ENCODE results near the gene IQCM. TPM values are rescaled to one million over a fixed set of nuclear protein-coding genes. Genes with fewer than 3 reads are reported as not detected.

The IQCM gene
- total and polyA plus RNA-seq, 9 donors = 0.08 TPM; not detected in 8

DNA sequence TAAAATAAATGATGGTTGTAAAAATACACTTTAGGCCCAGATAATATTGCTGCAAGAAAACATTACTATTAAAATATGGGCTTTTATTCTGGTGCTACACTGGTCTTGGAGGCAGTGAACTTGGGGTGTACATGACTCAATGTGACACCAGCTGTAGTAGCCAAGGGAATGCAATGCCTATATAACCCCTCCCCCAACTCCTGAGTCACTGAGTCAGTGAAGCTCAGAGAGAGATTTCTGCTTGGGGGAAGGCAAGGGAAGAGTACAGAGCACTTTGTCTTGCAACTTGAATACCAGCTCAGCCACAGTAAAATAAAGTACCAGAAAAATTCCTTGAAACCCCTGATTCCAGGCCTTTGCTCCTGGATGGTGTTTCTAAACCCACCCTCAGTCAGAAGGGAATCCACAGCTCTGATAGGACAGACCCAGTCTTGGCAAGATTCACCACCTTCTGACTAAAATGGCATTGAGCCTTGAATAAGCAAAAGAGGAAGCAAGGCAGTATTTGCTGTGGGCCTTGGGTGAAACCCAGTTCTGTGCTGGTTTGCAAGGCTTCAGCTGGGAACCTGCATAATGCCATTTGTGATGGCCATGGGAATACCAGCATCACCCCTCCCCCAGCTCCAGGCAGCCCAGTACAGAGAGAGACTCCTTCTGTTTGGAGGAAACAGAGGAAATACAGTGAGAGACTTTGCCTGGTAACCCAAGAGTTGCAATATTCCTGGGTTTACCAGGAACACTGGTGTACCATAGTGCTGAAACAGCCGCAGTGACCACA, 209.9 kb downstream of the IQCM start:
- H3K4me1 ChIP-seq (ENCODE audit: control insufficient read depth, insufficient read depth, low read length) = no peaks in the 10 kb centered on the region
- H3K27me3 ChIP-seq (ENCODE audit: control insufficient read depth, insufficient read depth, low read length) = no peaks in the 10 kb centered on the region
- H3K36me3 ChIP-seq (ENCODE audit: control insufficient read depth, insufficient read depth, low read length) = no peaks in the 10 kb centered on the region
- no peak overlapping the region for H3K27ac ChIP-seq (ENCODE audit: low read length)
- no peak overlapping the region for H3K4me3 ChIP-seq (ENCODE audit: low read length)
- H3K9me3 ChIP-seq (replicated peaks; ENCODE audit: control insufficient read depth, low read depth, low read length) = no peaks in the 10 kb centered on the region
- WGBS (ENCODE audit: insufficient coverage) = no CpG with 5 or more reads among the region's 1 CpG
- DNase-seq = no peak

DNA sequence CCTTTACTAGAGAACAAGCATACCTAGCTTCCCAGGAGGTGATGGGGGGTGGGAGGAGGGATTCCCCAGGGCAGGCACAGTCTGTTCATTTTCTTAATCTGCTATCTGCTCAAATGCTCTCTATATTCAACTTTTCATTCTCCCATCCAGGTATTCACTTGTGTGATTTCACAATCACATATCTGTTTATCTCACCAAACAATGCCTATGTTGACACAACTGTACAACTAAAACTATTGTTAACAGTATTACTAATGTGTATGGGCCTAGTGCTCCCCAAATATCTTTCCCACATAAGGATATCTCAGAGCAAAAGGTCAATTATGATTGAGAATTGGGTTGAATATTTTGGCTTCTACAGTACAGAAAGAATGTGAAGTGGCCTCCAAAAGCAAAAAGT, 210.8 kb downstream of the IQCM start:
- no peak overlapping the region for H3K27ac ChIP-seq (ENCODE audit: low read length)
- no peak overlapping the region for H3K4me3 ChIP-seq (ENCODE audit: low read length)
- no peaks in the 10 kb centered on the region for H3K36me3 ChIP-seq (ENCODE audit: control insufficient read depth, insufficient read depth, low read length)
- no peak for DNase-seq
- H3K4me1 ChIP-seq (ENCODE audit: control insufficient read depth, insufficient read depth, low read length) = no peaks in the 10 kb centered on the region
- H3K27me3 ChIP-seq (ENCODE audit: control insufficient read depth, insufficient read depth, low read length) = no peaks in the 10 kb centered on the region
- no peaks in the 10 kb centered on the region for H3K9me3 ChIP-seq (replicated peaks; ENCODE audit: control insufficient read depth, low read depth, low read length)

GRCh38 chr4:149595500-149595899, 220.1 kb downstream of the IQCM start:
- Histone ChIP-seq H3K9me3 (replicated peaks; ENCODE audit: control insufficient read depth, low read depth, low read length) (no peaks in the 10 kb centered on the region), H3K27me3 (ENCODE audit: control insufficient read depth, insufficient read depth, low read length) (no peaks in the 10 kb centered on the region), H3K4me1 (ENCODE audit: control insufficient read depth, insufficient read depth, low read length) (no peaks in the 10 kb centered on the region), H3K27ac (ENCODE audit: low read length) (no peak overlapping the region), H3K4me3 (ENCODE audit: low read length) (no peak overlapping the region), H3K36me3 (ENCODE audit: control insufficient read depth, insufficient read depth, low read length) (no peaks in the 10 kb centered on the region)
- WGBS (ENCODE audit: insufficient coverage) = 100% methylated on average over 1 of the region's 2 CpGs
- DNase-seq = no peak

GRCh38 chr4:149589826-149590225, 225.8 kb downstream of the IQCM start:
- no CpG with 5 or more reads among the region's 1 CpG for WGBS (ENCODE audit: insufficient coverage)
- H3K4me1 ChIP-seq (ENCODE audit: control insufficient read depth, insufficient read depth, low read length) = no peaks in the 10 kb centered on the region
- no peak overlapping the region for H3K4me3 ChIP-seq (ENCODE audit: low read length)
- no peaks in the 10 kb centered on the region for H3K9me3 ChIP-seq (replicated peaks; ENCODE audit: control insufficient read depth, low read depth, low read length)
- no peaks in the 10 kb centered on the region for H3K36me3 ChIP-seq (ENCODE audit: control insufficient read depth, insufficient read depth, low read length)
- H3K27me3 ChIP-seq (ENCODE audit: control insufficient read depth, insufficient read depth, low read length) = no peaks in the 10 kb centered on the region
- DNase-seq = peak; percentile 3
- no peak overlapping the region for H3K27ac ChIP-seq (ENCODE audit: low read length)

DNA sequence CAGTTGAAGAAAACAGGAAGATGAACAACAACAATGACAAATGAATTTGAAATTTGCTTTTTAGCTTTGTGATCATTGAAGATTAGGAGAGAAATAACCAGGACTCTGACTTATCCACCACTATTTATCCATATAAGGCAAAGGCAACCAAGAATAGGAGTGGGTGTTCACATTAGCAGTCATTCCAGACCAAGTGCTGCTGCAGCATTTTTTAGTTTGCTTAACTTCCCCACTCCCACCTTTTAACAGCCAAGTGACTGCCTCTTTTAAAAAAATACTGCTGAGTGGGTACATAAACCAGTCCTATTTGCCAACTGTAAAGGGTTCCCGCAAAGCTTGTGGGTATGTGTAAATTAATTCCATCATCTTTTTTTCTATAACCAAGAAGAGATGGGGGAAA, 230.9 kb downstream of the IQCM start:
- no CpG with 5 or more reads among the region's 1 CpG for WGBS (ENCODE audit: insufficient coverage)
- no peak for DNase-seq

GRCh38 chr4:149574971-149575370, 240.7 kb downstream of the IQCM start:
- H3K4me1 ChIP-seq (ENCODE audit: control insufficient read depth, insufficient read depth, low read length) = no peaks in the 10 kb centered on the region
- H3K36me3 ChIP-seq (ENCODE audit: control insufficient read depth, insufficient read depth, low read length) = no peaks in the 10 kb centered on the region
- H3K9me3 ChIP-seq (replicated peaks; ENCODE audit: control insufficient read depth, low read depth, low read length) = no peaks in the 10 kb centered on the region
- H3K27ac ChIP-seq (ENCODE audit: low read length) = no peak overlapping the region
- peak; percentile 3 for DNase-seq
- H3K4me3 ChIP-seq (ENCODE audit: low read length) = no peak overlapping the region
- H3K27me3 ChIP-seq (ENCODE audit: control insufficient read depth, insufficient read depth, low read length) = no peaks in the 10 kb centered on the region
- WGBS (ENCODE audit: insufficient coverage) = no CpG with 5 or more reads among the region's 4 CpGs

More for the DNA sequence above, 230.9 kb downstream of the IQCM start:
- no peaks in the 10 kb centered on the region for H3K36me3 ChIP-seq (ENCODE audit: control insufficient read depth, insufficient read depth, low read length)
- H3K27ac ChIP-seq (ENCODE audit: low read length) = no peak overlapping the region
- H3K4me1 ChIP-seq (ENCODE audit: control insufficient read depth, insufficient read depth, low read length) = no peaks in the 10 kb centered on the region
- H3K9me3 ChIP-seq (replicated peaks; ENCODE audit: control insufficient read depth, low read depth, low read length) = no peaks in the 10 kb centered on the region
- H3K4me3 ChIP-seq (ENCODE audit: low read length) = no peak overlapping the region
- no peaks in the 10 kb centered on the region for H3K27me3 ChIP-seq (ENCODE audit: control insufficient read depth, insufficient read depth, low read length)

DNA sequence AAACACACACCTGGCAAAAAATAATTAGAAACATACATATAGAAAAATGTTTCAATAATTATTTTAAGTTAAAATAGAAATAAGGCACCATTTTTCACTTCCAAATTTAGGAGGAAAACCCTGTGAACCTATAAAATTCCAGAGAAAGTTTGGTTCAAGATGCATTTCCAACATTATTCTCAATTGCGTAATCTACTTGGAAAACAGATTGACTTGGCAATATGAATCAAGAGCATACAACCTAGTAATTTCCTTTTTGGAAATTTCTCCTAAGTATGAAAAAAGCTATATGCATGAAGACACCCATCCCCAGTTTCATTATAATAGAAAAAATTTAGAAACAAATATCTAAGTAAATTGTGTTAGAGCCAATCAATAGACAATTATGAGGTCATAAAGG, 242.9 kb downstream of the IQCM start:
- DNase-seq = peak; percentile 71
- Histone ChIP-seq H3K27ac (ENCODE audit: low read length) (no peak overlapping the region), H3K9me3 (replicated peaks; ENCODE audit: control insufficient read depth, low read depth, low read length) (no peaks in the 10 kb centered on the region), H3K36me3 (ENCODE audit: control insufficient read depth, insufficient read depth, low read length) (no peaks in the 10 kb centered on the region), H3K27me3 (ENCODE audit: control insufficient read depth, insufficient read depth, low read length) (no peaks in the 10 kb centered on the region), H3K4me1 (ENCODE audit: control insufficient read depth, insufficient read depth, low read length) (no peaks in the 10 kb centered on the region), H3K4me3 (ENCODE audit: low read length) (no peak overlapping the region)
- WGBS (ENCODE audit: insufficient coverage) = no CpG with 5 or more reads among the region's 1 CpG

GRCh38 chr4:149555799-149556198, 259.8 kb downstream of the IQCM start:
- DNase-seq = peak; percentile 37
- WGBS (ENCODE audit: insufficient coverage) = no CpG with 5 or more reads among the region's 1 CpG
- Histone ChIP-seq H3K4me3 (ENCODE audit: low read length) (no peak overlapping the region), H3K27ac (ENCODE audit: low read length) (no peak overlapping the region), H3K36me3 (ENCODE audit: control insufficient read depth, insufficient read depth, low read length) (no peaks in the 10 kb centered on the region), H3K4me1 (ENCODE audit: control insufficient read depth, insufficient read depth, low read length) (no peaks in the 10 kb centered on the region), H3K9me3 (replicated peaks; ENCODE audit: control insufficient read depth, low read depth, low read length) (no peaks in the 10 kb centered on the region), H3K27me3 (ENCODE audit: control insufficient read depth, insufficient read depth, low read length) (no peaks in the 10 kb centered on the region)

- DNase-seq = no peak
- Histone ChIP-seq H3K9me3 (replicated peaks; ENCODE audit: control insufficient read depth, low read depth, low read length) (no peaks in the 10 kb centered on the region), H3K4me1 (ENCODE audit: control insufficient read depth, insufficient read depth, low read length) (no peaks in the 10 kb centered on the region), H3K36me3 (ENCODE audit: control insufficient read depth, insufficient read depth, low read length) (no peaks in the 10 kb centered on the region), H3K27me3 (ENCODE audit: control insufficient read depth, insufficient read depth, low read length) (no peaks in the 10 kb centered on the region), H3K4me3 (ENCODE audit: low read length) (no peak overlapping the region), H3K27ac (ENCODE audit: low read length) (no peak overlapping the region)
- no CpG with 5 or more reads among the region's 1 CpG for WGBS (ENCODE audit: insufficient coverage)
These were observed 260.5 kb downstream of the IQCM start for GRCh38 chr4:149555146-149555545.

- H3K36me3 ChIP-seq (ENCODE audit: control insufficient read depth, insufficient read depth, low read length) = no peaks in the 10 kb centered on the region
- H3K27ac ChIP-seq (ENCODE audit: low read length) = no peak overlapping the region
- WGBS (ENCODE audit: insufficient coverage) = 80% methylated on average over 1 of the region's 6 CpGs
- DNase-seq = no peak
- H3K4me1 ChIP-seq (ENCODE audit: control insufficient read depth, insufficient read depth, low read length) = no peaks in the 10 kb centered on the region
- no peaks in the 10 kb centered on the region for H3K27me3 ChIP-seq (ENCODE audit: control insufficient read depth, insufficient read depth, low read length)
- H3K9me3 ChIP-seq (replicated peaks; ENCODE audit: control insufficient read depth, low read depth, low read length) = no peaks in the 10 kb centered on the region
- no peak overlapping the region for H3K4me3 ChIP-seq (ENCODE audit: low read length)
These were observed 261.6 kb downstream of the IQCM start for GRCh38 chr4:149553959-149554520.
